GM21717 (cell line): ENCODE data around the gene KRT10.
"Not testable (repeated sequence)": the region's sequence is repeated elsewhere in the genome, so short reads cannot be mapped to it uniquely, and the experiment has no call there.

ENCODE experiments used
- ATAC-seq: cut with Tn5 transposase; IDR thresholded peaks from one replicate; pipeline ENCODE4 v1.9.1; 2021; ENCODE audit warnings: mild to moderate bottlenecking, moderate library complexity; ENCODE audit not compliant: unreplicated experiment

Gene KRT10

DNA sequence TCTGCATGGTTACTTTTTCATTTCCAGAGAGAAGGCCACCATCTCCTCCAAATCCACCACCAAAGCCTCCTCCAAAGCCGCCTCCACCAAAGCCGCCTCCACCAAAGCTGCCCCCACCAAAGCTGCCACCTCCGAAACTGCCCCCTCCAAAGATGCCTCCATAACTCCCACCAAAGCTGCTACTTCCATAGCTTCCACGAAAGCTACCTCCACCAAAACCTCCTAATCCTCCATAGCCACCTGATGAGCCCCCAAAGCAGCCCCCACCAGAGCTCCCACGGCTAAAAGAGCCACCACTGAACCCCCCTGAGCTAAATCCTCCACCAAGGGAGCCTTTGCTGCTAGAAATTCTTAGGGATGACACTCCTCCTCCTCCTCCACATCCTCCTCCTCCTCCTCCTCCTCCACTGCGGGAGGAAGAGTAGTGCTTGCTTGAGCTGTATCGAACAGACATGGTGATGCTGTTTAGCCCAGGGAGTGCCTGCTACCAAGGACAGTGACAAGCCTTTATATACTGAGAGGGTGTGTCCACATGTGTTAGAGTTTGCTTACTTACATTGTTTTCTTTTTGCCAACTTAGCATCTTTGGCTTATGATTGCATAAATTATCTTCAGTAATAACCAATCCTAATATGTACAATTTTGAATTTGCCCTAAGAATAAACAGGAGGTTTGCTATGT is at the start of gene KRT10:
Gene KRT10 (minus strand): TSS at position 483 of the 681 bp plus-strand sequence. CDS start 29 bp downstream, at position 454.
- ATAC-seq, result no peak

GRCh38 chr17:40871316-40871715 is 48.9 kb upstream of the KRT10 start:
- no peak for ATAC-seq

GRCh38 chr17:40870136-40870535 is 47.7 kb upstream of the KRT10 start:
- no peak for ATAC-seq

- ATAC-seq, result no peak
These were observed 44.4 kb upstream of the KRT10 start, which contains the start of gene KRT12 for GRCh38 chr17:40866838-40867237. Gene KRT12, minus strand, starts transcription at chr17:40867223. Its CDS starts 37 bp downstream, at chr17:40867186.

GRCh38 chr17:40864661-40865390 is 42.4 kb upstream of the KRT10 start:
- ATAC-seq, result no peak

GRCh38 chr17:40862985-40863733 is 40.7 kb upstream of the KRT10 start:
- no peak for ATAC-seq

DNA sequence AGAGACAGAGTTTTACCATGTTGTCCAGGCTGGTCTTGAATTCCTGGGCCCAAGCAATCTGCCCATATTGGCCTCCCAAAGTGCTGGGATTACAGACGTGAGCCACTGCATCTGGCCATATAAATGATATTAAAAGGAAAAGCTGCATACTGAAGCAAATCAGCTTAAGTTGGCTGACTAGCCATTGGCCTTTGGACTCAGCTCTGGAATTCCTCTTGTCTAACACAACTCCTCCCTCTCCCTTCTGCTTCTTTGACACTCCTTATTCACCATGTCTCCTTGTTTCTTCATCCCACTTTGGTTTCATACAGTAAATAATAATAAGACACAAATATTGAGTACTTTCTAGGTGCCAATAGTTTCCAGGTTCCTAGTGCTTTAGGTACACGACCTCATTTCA is 37.1 kb upstream of the KRT10 start:
- no peak for ATAC-seq

DNA sequence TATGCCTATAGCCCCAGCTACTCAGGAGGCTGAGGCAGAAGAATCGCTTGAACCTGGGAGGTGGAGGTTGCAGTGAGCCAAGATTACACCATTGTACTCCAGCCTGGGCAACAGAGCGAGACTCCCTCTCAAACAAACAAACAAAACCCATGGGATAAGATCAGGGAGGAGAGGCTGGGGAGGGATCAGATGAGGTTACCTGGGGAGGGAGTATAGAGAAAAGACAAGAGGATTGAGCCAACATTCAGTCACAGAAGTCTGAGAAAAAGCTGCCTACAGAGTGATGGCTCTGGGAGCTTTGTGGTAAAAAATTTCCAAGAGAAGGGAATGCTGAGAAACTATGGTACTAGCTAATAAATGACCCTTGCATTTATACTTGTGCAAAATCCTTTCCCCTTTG is 36.3 kb upstream of the KRT10 start:
- not testable (repeated sequence) for ATAC-seq

- no peak for ATAC-seq
These were observed 35.1 kb upstream of the KRT10 start for GRCh38 chr17:40857535-40857934.

DNA sequence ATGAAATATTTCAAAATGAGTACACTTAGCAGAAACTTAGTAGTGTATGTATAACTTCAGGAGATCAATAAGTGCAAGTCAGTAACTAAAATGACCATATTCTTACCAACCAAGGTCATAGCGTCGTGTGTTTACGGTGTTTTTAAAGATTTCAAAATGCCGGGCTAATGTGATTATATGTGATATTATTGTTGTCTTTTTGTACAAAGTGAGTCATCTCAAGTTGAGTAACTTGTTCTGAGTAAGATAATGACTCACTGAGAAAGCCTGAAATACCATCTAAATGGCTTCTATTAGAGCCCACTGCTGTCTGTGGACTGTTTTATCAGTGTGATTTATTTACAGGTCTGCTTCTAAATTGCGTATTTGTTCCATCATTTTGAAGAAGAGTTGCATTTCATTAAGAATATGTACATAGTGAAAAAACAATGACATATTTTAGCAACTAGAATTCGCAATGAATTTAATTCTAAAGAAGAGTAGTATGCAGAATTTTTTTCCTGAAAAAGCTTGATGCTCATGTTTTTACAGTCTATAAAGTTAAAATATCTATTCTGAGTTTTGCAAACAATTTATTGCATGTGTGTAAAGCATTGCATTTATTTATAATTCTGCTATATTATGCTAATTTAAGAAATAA is 31.9 kb upstream of the KRT10 start:
- no peak for ATAC-seq

- ATAC-seq, result no peak
These were observed 29.9 kb upstream of the KRT10 start for GRCh38 chr17:40852364-40852763.

DNA sequence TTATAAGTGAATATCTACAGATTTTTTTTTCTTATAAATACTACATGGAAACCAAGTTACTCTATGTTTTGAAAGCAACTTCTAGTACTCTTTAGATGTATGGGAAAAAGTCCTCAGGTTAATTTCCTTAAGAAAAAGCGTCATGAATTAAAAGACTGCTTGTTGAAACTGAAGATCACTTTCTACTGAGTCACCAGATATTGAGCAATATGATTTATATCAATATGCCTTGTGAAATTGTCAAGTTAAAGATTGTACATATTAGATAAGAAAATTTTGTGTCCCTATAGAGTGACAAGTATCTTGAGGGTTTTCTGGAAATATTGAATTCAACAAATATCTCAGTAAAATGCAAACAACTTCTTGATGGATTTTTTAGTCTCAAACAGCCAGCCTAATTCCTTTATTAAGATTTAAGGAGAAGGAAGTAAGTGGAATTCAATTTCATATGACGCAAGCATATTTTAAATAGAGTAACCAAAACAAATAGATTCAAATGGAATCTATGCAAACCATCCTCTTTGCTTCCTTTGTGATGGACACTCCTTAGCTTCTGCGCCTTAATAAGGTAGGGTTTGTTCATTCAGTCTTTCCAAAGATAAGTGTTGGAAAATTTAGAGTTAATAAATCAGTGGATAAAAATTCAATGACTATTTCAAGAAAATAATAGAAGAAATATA is 28.0 kb upstream of the KRT10 start:
- ATAC-seq, result no peak

DNA sequence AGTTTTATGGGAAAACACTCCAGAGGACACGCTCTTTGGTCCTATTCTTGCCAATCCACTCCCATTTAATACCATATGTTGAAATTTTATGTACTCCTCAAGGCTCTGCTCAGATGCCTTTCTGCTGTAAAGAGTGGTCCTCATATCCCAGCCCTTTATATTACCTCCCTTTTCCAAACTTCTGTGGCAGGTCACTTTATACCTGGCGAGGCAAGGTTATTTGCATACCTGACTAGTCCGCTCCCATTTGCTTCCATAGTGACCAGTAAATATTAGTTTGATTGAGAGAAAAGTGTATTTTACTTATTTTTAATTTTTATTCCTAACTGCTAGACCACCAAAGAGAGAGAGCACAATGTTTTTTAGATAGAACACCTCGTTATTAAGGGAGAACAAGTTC is 27.3 kb upstream of the KRT10 start:
- ATAC-seq, result no peak

- ATAC-seq, result no peak
These were observed 26.3 kb upstream of the KRT10 start for GRCh38 chr17:40848583-40849235.

- no peak for ATAC-seq
These were observed 24.2 kb upstream of the KRT10 start for GRCh38 chr17:40846515-40847144.

- no peak for ATAC-seq
These were observed 22.3 kb upstream of the KRT10 start for GRCh38 chr17:40844671-40845107.

GRCh38 chr17:40843242-40843641 is 20.8 kb upstream of the KRT10 start:
- ATAC-seq, result no peak

DNA sequence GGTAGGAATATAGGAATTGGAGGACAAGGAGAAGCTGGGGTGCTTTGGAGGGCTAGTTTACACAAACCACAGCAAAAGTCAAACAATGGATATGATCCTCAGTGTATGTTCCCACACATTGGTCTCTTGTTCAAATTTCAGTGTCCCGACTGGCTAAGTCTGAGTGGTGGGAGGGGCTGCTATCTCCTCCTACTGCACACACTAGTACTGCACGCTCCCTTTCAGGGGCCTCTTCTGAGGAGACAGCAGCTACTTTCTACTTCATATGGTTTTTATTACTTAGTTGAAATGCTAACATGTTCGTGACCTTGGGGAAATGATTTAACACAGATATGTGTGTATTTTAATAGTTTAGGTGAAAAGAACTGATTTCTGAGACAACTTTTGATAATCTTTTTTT is 18.8 kb upstream of the KRT10 start:
- no peak for ATAC-seq

- ATAC-seq, result no peak
These were observed 16.8 kb upstream of the KRT10 start for GRCh38 chr17:40839194-40839593.

- no peak for ATAC-seq
These were observed 13.6 kb upstream of the KRT10 start for GRCh38 chr17:40836020-40836419.
